GM12865 (cell line): Measurements from ENCODE around the gene TUBGCP6.

Source experiments
- DNase-seq: peaks from one replicate; pipeline ENCODE4 v3.0.0; 2010; ENCODE audit warnings: low read depth
- H3K4me3 ChIP-seq: 2 replicates; pipeline ENCODE4 v1.5.1; 2011; ENCODE audit warnings: mild to moderate bottlenecking, low read depth, low read length, control low read depth
- TF ChIP-seq, protein P1 (sequence below): IDR thresholded peaks from 2 replicates; pipeline ENCODE4 v1.5.1; 2011; ENCODE audit warnings: low read length, control low read depth, low read depth, inconsistent platforms; ENCODE audit not compliant: insufficient read depth; ENCODE audit errors: missing control alignments

The TUBGCP6 gene

DNA sequence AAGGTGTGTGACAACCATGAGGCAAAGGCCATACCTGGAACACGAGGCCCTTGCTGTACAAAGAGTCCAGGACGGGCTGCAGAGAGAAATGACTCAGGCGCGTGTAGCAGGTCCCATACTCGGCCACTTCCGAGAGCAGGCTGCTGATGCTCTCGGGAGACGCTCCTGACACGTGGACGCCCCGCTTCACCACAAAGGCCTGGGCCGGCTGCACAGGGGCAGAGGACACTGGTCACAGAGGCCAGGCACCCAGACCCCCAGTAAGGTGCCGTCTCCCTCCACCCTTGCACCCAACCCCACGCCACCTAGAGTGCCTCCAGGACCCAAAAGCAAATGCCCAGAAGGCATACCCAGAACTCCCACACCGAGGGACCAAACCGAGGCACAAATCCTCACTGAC, 15.5 kb downstream of the TUBGCP6 start:
- no peak for DNase-seq
- H3K4me3 ChIP-seq: no peak overlapping the region
- TF ChIP-seq, protein P1, sequence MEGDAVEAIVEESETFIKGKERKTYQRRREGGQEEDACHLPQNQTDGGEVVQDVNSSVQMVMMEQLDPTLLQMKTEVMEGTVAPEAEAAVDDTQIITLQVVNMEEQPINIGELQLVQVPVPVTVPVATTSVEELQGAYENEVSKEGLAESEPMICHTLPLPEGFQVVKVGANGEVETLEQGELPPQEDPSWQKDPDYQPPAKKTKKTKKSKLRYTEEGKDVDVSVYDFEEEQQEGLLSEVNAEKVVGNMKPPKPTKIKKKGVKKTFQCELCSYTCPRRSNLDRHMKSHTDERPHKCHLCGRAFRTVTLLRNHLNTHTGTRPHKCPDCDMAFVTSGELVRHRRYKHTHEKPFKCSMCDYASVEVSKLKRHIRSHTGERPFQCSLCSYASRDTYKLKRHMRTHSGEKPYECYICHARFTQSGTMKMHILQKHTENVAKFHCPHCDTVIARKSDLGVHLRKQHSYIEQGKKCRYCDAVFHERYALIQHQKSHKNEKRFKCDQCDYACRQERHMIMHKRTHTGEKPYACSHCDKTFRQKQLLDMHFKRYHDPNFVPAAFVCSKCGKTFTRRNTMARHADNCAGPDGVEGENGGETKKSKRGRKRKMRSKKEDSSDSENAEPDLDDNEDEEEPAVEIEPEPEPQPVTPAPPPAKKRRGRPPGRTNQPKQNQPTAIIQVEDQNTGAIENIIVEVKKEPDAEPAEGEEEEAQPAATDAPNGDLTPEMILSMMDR: no peak

DNA sequence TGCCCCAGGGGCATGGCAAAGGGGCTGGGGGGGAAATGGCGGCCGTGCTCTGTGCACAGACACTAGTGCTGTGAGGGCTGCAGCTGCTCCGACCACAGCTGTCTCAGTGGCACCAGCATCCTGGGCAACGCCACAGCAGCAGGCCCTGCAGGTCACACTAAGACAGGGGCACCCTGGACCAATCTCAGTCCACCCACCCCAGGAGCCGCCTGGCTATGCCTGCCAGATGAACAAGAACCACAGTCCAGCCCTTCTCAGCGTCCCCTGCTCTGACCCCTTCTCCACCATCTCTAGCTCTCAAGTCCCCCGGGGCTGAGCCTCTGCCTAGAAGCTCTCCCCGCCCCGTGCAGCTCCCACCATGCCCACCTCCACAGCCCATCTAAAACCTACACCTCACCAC, 16.5 kb downstream of the TUBGCP6 start:
- no peak overlapping the region for H3K4me3 ChIP-seq
- no peak for DNase-seq
- TF ChIP-seq, protein P1: no peak

DNA sequence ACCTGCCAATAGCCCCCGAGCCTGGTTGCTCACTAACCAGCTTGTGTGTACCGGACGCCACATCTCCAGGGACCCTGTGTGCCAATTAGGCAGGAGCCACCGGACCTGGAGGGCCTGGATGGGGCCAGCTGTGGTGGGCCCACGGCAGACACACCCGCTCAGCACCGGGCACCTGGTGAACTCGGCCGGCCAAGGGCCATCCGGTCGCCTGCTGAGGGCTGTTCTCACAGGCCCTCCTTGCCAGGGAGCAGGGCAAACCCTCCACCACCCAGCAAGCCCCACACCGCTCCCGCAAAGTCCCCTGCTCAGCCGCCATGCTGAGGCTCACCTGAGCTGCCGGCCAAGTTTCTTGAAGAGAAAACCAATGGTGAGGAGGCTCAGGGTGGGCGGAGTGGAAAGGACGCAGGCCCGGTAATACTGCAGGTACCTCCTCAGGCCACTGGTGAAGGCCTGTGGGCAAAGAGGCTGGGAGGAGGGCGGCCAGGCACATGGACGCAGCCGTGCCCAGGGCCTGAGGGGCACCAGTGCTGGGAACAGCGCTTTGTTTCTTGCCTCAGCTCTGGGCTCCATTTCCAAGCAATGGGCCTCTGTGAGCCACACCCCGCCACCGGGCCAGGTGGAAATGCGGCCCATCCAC, 17.1 kb downstream of the TUBGCP6 start:
- no peak overlapping the region for H3K4me3 ChIP-seq
- DNase-seq: no peak
- TF ChIP-seq, protein P1: no peak

DNA sequence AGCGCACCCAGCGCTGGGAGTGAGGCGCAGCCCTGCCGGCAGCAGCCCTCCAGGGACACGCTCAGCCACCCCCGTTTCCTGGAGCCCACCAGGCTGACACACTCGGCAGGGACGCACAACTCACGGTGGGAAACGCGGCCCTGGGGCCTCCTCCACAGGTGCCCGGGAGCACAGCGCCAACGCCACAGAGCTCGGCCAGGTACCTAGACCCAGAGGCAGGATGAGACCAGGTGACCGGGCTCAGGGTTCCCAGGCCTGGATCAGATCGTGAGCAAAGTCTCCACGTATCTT, 18.0 kb downstream of the TUBGCP6 start:
- H3K4me3 ChIP-seq: no peak overlapping the region
- TF ChIP-seq, protein P1: no peak
- DNase-seq: no peak

DNA sequence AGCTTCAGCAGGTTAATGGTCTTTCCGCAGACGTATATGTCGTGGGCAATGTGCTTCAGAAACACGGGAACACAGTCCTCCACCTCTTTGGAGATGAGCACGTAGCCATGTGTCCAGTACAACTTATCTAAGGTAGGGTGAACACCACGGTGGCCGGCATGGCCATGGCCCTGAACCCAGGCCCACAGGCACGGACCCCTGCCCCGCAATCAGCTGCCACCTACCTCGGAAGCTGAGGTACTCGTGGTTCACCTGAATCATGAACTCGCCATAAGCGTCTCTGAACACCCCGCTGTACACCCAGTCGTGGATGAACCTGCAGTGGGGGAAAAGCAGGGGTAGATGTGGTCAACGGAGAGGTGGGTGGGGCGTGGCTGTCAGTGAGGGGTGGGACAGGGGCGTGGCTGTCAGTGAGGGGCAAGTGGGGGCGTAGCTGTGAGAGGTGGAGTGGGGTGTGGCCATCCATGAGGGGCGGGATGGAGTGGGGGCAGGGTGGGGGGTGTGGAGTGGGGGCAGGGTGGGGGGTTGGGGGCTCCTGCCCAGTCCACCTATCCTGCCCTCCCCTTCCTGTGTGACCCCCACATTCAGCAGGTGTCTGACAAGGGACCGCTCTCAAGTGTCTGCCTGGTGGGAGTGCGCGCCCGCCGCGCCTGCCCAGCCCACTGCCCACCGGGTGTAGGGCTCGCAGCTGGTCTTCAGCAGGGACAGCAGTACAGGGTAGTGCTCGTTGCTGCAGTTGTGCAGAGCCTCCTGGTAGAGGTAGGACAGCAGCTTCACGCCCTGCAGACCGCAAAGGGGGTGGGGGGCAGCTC, 18.6 kb downstream of the TUBGCP6 start:
- H3K4me3 ChIP-seq: no peak overlapping the region
- TF ChIP-seq, protein P1: no peak
- DNase-seq: no peak

DNA sequence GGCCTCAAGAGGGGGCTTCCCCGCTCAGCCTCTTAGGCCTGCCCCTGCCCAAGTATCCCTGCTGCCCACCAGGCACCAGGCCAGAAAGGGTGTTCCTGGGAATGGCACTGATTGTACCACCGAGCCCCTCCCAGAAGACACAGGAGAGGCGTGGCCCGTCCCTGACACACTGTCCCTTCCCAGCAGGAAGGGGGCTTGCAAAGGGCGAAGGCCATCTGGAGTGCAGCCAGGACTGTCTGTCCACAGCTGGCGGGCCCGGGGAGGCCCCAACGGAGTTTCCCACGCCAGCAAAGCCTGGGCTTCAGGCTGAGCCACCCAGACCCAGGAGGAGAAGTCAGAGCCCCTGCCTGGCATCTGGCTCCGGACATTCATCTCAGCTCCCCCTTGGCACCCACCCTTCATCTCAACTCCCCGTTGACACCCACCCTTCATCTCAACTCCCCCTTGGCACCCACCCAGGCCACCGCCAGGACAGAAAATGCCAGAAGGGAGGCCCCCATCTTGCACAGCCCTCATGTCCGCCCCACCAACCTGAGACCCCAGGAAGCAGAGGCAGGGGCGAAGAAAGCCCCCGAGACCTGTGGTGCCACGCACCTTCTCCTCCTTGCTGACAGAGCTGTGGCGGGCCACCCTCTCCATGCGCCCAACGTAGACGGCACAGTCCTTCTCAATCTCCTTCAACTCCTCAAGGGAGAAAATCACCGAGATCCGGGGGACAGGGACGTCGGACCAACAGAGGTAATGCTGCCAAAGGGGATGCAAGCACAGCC, 19.4 kb downstream of the TUBGCP6 start:
- TF ChIP-seq, protein P1: no peak
- H3K4me3 ChIP-seq: no peak overlapping the region
- no peak for DNase-seq
